Measurements from ENCODE around the gene SCD5. TPM values are rescaled to one million over a fixed set of nuclear protein-coding genes. Genes with fewer than 3 reads are reported as not detected.

The SCD5 gene
- total RNA-seq, 2 experiments from 2014 or later, result 0.47 to 0.76 TPM

DNA sequence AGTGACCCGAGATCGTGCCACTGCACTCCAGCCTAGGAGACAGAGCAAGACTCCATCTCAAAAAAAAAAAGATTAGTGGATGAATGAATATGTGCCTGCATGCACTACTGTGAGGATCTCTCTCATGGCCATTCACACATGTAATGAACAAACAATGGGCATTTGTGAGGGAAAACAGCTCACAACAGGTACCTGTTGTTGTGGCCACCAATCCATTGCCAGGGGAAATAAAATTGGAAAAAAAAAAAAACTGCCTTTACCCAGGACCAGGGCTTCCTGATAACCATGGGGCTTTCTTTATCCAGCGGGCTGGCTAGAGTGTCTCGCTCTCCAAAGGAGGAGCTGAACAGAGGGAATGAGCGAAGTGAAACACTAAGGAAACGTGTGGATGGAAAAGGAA is 7.4 kb downstream of the SCD5 start:
- Histone ChIP-seq H3K9me2 (ENCODE audit: insufficient read depth, low read length) (no peaks in the 10 kb centered on the region), H4K20me1 (ENCODE audit: insufficient read depth, low read length) (no peaks in the 10 kb centered on the region), H3K4me2 (ENCODE audit: low read length) (no peak overlapping the region), H3K79me2 (ENCODE audit: insufficient read depth, low read depth, low read length) (no peaks in the 10 kb centered on the region), H3K36me3 (ENCODE audit: insufficient read depth, low read length) (no peaks in the 10 kb centered on the region), H3K4me1 (ENCODE audit: insufficient read depth, low read length, poor library complexity, severe bottlenecking) (no peaks in the 10 kb centered on the region), H2AFZ (ENCODE audit: low read length) (no peak overlapping the region), H3K27ac (ENCODE audit: low read depth, low read length, poor library complexity, severe bottlenecking) (no peak overlapping the region), H3K4me3 (ENCODE audit: low read depth, low read length, poor library complexity, severe bottlenecking) (no peak overlapping the region), H3K9me3 (ENCODE audit: low read length) (no peaks in the 10 kb centered on the region)
- no peak for DNase-seq (ENCODE audit: low spot score)
- POLR2A ChIA-PET, result interaction anchor here (0.6 kb wide), 1 partner anchor 523 kb away, joined by 3 read pairs; no protein-coding TSS in a partner anchor
- BruUV-seq (replicated peaks), result no TSS peak
- CTCF ChIA-PET (ENCODE audit: unreplicated experiment), result no interaction called here
- intact Hi-C loops (cut with micrococcal nuclease; ENCODE audit: unreplicated experiment), result no loop called here
- TF ChIP-seq EZH2phosphoT487 (IDR thresholded peaks at IDR 0.05; ENCODE audit: borderline replicate concordance, low read depth, low read length), result no peak
- TF ChIP-seq, protein P1, sequence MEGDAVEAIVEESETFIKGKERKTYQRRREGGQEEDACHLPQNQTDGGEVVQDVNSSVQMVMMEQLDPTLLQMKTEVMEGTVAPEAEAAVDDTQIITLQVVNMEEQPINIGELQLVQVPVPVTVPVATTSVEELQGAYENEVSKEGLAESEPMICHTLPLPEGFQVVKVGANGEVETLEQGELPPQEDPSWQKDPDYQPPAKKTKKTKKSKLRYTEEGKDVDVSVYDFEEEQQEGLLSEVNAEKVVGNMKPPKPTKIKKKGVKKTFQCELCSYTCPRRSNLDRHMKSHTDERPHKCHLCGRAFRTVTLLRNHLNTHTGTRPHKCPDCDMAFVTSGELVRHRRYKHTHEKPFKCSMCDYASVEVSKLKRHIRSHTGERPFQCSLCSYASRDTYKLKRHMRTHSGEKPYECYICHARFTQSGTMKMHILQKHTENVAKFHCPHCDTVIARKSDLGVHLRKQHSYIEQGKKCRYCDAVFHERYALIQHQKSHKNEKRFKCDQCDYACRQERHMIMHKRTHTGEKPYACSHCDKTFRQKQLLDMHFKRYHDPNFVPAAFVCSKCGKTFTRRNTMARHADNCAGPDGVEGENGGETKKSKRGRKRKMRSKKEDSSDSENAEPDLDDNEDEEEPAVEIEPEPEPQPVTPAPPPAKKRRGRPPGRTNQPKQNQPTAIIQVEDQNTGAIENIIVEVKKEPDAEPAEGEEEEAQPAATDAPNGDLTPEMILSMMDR (conservative IDR thresholded peaks at IDR 0.05; ENCODE audit: low read length), result no peak

DNA sequence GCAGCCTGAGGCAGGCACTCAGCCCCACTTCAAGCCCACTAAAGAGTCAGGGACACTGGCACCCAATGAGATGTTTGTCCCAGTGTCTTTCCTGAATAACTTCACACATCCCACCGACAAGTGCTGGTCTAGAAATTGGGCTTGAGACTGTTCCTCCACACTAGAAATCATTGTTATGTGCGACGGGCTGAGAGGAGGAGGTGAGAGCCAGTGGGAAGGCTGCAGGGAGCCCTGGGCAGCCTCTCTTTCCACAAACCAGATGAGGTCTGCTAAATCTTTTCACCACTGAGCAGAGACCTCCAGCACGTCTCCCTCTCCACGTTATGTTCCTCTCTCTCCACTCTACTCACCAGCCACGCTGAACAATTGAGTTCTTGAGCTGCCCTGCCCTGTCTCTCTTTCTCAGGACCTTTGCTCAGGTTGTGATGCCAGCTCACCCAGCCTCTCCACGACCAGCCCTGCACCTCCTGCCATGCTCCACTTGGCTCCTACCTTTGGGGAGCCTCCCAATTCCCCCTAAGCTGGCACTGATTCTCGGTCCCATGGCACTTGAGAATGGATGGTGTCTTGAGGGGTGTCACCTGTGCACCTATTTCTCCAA is 8.4 kb downstream of the SCD5 start:
- no peaks in the 10 kb centered on the region for H3K79me2 ChIP-seq (ENCODE audit: insufficient read depth, low read depth, low read length)
- H3K4me2 ChIP-seq (ENCODE audit: low read length), result no peak overlapping the region
- no TSS peak for BruUV-seq (replicated peaks)
- ChIA-PET POLR2A (no interaction called here), CTCF (ENCODE audit: unreplicated experiment) (no interaction called here)
- no peak overlapping the region for H3K4me3 ChIP-seq (ENCODE audit: low read depth, low read length, poor library complexity, severe bottlenecking)
- TF ChIP-seq EZH2phosphoT487 (IDR thresholded peaks at IDR 0.05; ENCODE audit: borderline replicate concordance, low read depth, low read length), result no peak
- TF ChIP-seq, protein P1 (conservative IDR thresholded peaks at IDR 0.05; ENCODE audit: low read length), result no peak
- no peak overlapping the region for H2AFZ ChIP-seq (ENCODE audit: low read length)
- intact Hi-C loops (cut with micrococcal nuclease; ENCODE audit: unreplicated experiment), result no loop called here
- no peak for DNase-seq (ENCODE audit: low spot score)
- H3K27ac ChIP-seq (ENCODE audit: low read depth, low read length, poor library complexity, severe bottlenecking), result no peak overlapping the region
- H3K36me3 ChIP-seq (ENCODE audit: insufficient read depth, low read length), result no peaks in the 10 kb centered on the region
- no peaks in the 10 kb centered on the region for H3K9me2 ChIP-seq (ENCODE audit: insufficient read depth, low read length)
- H4K20me1 ChIP-seq (ENCODE audit: insufficient read depth, low read length), result no peaks in the 10 kb centered on the region
- H3K4me1 ChIP-seq (ENCODE audit: insufficient read depth, low read length, poor library complexity, severe bottlenecking), result no peaks in the 10 kb centered on the region
- no peaks in the 10 kb centered on the region for H3K9me3 ChIP-seq (ENCODE audit: low read length)

DNA sequence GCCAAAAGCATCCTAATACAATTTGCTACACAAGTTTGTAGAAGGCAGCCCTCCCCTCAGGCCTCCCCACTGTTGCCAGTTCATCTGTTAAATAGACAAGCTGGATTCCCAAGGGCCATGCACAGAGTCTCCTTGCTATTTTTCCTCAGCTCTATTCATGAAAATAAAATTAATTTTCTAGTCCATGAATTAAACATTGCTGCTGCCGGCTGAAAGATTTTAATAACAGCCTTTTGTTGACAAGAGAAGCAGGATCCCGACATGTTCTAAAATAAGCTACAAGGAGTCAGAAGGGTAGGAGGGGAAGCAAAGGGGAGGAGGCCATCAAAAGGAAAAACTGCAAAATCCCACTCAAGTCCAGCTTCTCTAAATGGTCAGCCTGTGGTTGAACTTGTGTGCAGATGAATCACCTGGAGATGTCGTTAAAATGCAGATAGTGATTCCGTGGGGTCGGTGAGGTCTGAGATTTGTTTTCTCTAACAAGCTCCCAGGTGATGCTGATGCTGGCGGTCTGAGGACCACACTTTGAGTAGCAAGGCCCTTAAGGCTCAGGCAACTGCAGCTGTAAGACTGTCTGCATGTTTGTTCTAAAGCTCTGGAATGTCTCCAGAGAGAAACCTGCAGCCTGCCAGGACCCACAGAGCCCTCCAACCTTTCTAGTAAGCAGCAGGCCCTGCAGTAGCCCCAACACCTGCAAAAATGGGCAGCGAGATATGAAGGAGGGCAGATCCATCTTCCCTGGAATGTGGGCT is 9.4 kb downstream of the SCD5 start:
- Histone ChIP-seq H2AFZ (ENCODE audit: low read length) (no peak overlapping the region), H3K36me3 (ENCODE audit: insufficient read depth, low read length) (no peaks in the 10 kb centered on the region), H3K4me3 (ENCODE audit: low read depth, low read length, poor library complexity, severe bottlenecking) (no peak overlapping the region), H3K4me1 (ENCODE audit: insufficient read depth, low read length, poor library complexity, severe bottlenecking) (no peaks in the 10 kb centered on the region), H3K9me3 (ENCODE audit: low read length) (no peaks in the 10 kb centered on the region), H3K79me2 (ENCODE audit: insufficient read depth, low read depth, low read length) (no peaks in the 10 kb centered on the region), H3K9me2 (ENCODE audit: insufficient read depth, low read length) (no peaks in the 10 kb centered on the region), H3K4me2 (ENCODE audit: low read length) (no peak overlapping the region), H3K27ac (ENCODE audit: low read depth, low read length, poor library complexity, severe bottlenecking) (no peak overlapping the region), H4K20me1 (ENCODE audit: insufficient read depth, low read length) (no peaks in the 10 kb centered on the region)
- no TSS peak for BruUV-seq (replicated peaks)
- TF ChIP-seq, protein P1 (conservative IDR thresholded peaks at IDR 0.05; ENCODE audit: low read length), result no peak
- no peak for TF ChIP-seq EZH2phosphoT487 (IDR thresholded peaks at IDR 0.05; ENCODE audit: borderline replicate concordance, low read depth, low read length)
- CTCF ChIA-PET (ENCODE audit: unreplicated experiment), result no interaction called here
- POLR2A ChIA-PET, result interaction anchor here (0.6 kb wide), 1 partner anchor 172 kb away, joined by 4 read pairs; no protein-coding TSS in a partner anchor
- no peak for DNase-seq (ENCODE audit: low spot score)
- intact Hi-C loops (cut with micrococcal nuclease; ENCODE audit: unreplicated experiment), result no loop called here

Data from OCI-LY7 (cell line).